ENCODE data around the gene AGPAT4.
A peak's percentile ranks its signal among the peaks of the same experiment; 100 is the strongest.

AGPAT4 gene

GRCh38 chr6:161161121-161161520, 112.7 kb downstream of the AGPAT4 start:
- ChIA-PET POLR2A (no interaction called here), CTCF (no interaction called here)
- Histone ChIP-seq H3K4me3 (ENCODE audit: control insufficient read depth in 1 of 7, extremely low read depth in 1 of 7, insufficient read depth in 4 of 7, low read depth in 2 of 7, low read length in 6 of 7) (no peak overlapping the region), H3K36me3 (ENCODE audit: control insufficient read depth in 4 of 4, insufficient read depth in 4 of 4, low read length in 3 of 4) (peaks cover 2 to 65% (median 25%) of the 10 kb centered on the region in 4 experiments), H3K9me3 (ENCODE audit: control extremely low read depth in 1 of 5, control insufficient read depth in 4 of 5, insufficient read depth in 2 of 5, low read depth in 1 of 5, low read length in 4 of 5) (peaks cover 0 to 3% (median 0%) of the 10 kb centered on the region in 5 experiments), H3K27me3 (replicated peaks in 2 of 5; ENCODE audit: control insufficient read depth in 4 of 5, insufficient read depth in 5 of 5, low read length in 4 of 5) (no peaks in the 10 kb centered on the region), H3K27ac (ENCODE audit: insufficient read depth in 1 of 2, low read depth in 1 of 2, low read length in 2 of 2, poor library complexity in 1 of 2, severe bottlenecking in 2 of 2) (no peak overlapping the region), H3K4me1 (ENCODE audit: control extremely low read depth in 1 of 4, control insufficient read depth in 4 of 4, insufficient read depth in 4 of 4, low read length in 3 of 4) (no peaks in the 10 kb centered on the region)
- WGBS (ENCODE audit: insufficient coverage) = 96% methylated on average over 14 of the region's 15 CpGs
- DNase-seq = no peak

- CTCF ChIA-PET = interaction anchor here (1.2 to 11.8 kb wide), 3 partner anchors 9 to 219 kb away, joined by 3 to 185 read pairs (median 4); no protein-coding TSS in a partner anchor
- POLR2A ChIA-PET = no interaction called here
- Histone ChIP-seq H3K4me1 (ENCODE audit: control extremely low read depth in 1 of 4, control insufficient read depth in 4 of 4, insufficient read depth in 4 of 4, low read length in 3 of 4) (no peaks in the 10 kb centered on the region), H3K27ac (ENCODE audit: insufficient read depth in 1 of 2, low read depth in 1 of 2, low read length in 2 of 2, poor library complexity in 1 of 2, severe bottlenecking in 2 of 2) (no peak overlapping the region), H3K4me3 (ENCODE audit: control insufficient read depth in 1 of 7, extremely low read depth in 1 of 7, insufficient read depth in 4 of 7, low read depth in 2 of 7, low read length in 6 of 7) (no peak overlapping the region), H3K36me3 (ENCODE audit: control insufficient read depth in 4 of 4, insufficient read depth in 4 of 4, low read length in 3 of 4) (peaks cover 2 to 56% (median 13%) of the 10 kb centered on the region in 4 experiments), H3K27me3 (replicated peaks in 2 of 5; ENCODE audit: control insufficient read depth in 4 of 5, insufficient read depth in 5 of 5, low read length in 4 of 5) (no peaks in the 10 kb centered on the region), H3K9me3 (ENCODE audit: control extremely low read depth in 1 of 5, control insufficient read depth in 4 of 5, insufficient read depth in 2 of 5, low read depth in 1 of 5, low read length in 4 of 5) (peaks cover 0 to 3% (median 0%) of the 10 kb centered on the region in 5 experiments)
- 96% methylated on average over 12 of the region's 13 CpGs for WGBS (ENCODE audit: insufficient coverage)
- DNase-seq = no peak
These were observed 119.0 kb downstream of the AGPAT4 start for GRCh38 chr6:161154796-161155335.

DNA sequence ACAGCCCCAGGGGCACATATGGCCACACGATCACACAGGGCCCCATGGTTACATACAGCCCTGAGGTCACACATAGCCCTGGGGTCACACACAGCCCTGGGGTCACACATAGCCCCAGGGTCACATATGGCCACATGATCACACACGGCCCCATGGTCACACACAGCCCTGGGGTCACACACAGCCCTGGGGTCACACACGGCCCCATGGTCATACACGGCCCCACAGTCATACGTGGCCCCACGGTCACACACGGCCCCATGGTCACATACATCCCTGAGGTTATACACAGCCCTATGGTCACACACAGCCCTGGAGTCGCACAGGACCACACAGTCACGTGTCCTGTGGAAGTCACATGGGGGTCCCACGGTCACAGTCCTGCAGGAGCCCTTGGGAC, 120.1 kb downstream of the AGPAT4 start:
- no peak for DNase-seq
- Histone ChIP-seq H3K27ac (ENCODE audit: insufficient read depth in 1 of 2, low read depth in 1 of 2, low read length in 2 of 2, poor library complexity in 1 of 2, severe bottlenecking in 2 of 2) (no peak overlapping the region), H3K36me3 (ENCODE audit: control insufficient read depth in 4 of 4, insufficient read depth in 4 of 4, low read length in 3 of 4) (peaks cover 2 to 56% (median 15%) of the 10 kb centered on the region in 4 experiments), H3K4me1 (ENCODE audit: control extremely low read depth in 1 of 4, control insufficient read depth in 4 of 4, insufficient read depth in 4 of 4, low read length in 3 of 4) (no peaks in the 10 kb centered on the region), H3K27me3 (replicated peaks in 2 of 5; ENCODE audit: control insufficient read depth in 4 of 5, insufficient read depth in 5 of 5, low read length in 4 of 5) (no peaks in the 10 kb centered on the region), H3K9me3 (ENCODE audit: control extremely low read depth in 1 of 5, control insufficient read depth in 4 of 5, insufficient read depth in 2 of 5, low read depth in 1 of 5, low read length in 4 of 5) (peaks cover 0 to 3% (median 0%) of the 10 kb centered on the region in 5 experiments), H3K4me3 (ENCODE audit: control insufficient read depth in 1 of 7, extremely low read depth in 1 of 7, insufficient read depth in 4 of 7, low read depth in 2 of 7, low read length in 6 of 7) (no peak overlapping the region)
- CTCF ChIA-PET = interaction anchor here (0.8 to 11.8 kb wide), 16 partner anchors 9 to 220 kb away, joined by 3 to 185 read pairs (median 4); no protein-coding TSS in a partner anchor
- POLR2A ChIA-PET = no interaction called here
- WGBS (ENCODE audit: insufficient coverage) = 97% methylated on average over 10 of the region's 10 CpGs

- peak; percentile 25 to 46 (median 31) for DNase-seq
- no peaks in the 10 kb centered on the region for H3K4me1 ChIP-seq (ENCODE audit: control extremely low read depth in 1 of 4, control insufficient read depth in 4 of 4, insufficient read depth in 4 of 4, low read length in 3 of 4)
- peaks cover 0 to 3% (median 0%) of the 10 kb centered on the region in 5 experiments for H3K9me3 ChIP-seq (ENCODE audit: control extremely low read depth in 1 of 5, control insufficient read depth in 4 of 5, insufficient read depth in 2 of 5, low read depth in 1 of 5, low read length in 4 of 5)
- whole genome bisulfite sequencing (ENCODE audit: insufficient coverage) = 95% methylated on average over 18 of the region's 18 CpGs
- H3K36me3 ChIP-seq (ENCODE audit: control insufficient read depth in 4 of 4, insufficient read depth in 4 of 4, low read length in 3 of 4) = peaks cover 2 to 58% (median 16%) of the 10 kb centered on the region in 4 experiments
- POLR2A ChIA-PET = no interaction called here
- H3K27ac ChIP-seq (ENCODE audit: insufficient read depth in 1 of 2, low read depth in 1 of 2, low read length in 2 of 2, poor library complexity in 1 of 2, severe bottlenecking in 2 of 2) = no peak overlapping the region
- H3K4me3 ChIP-seq (ENCODE audit: control insufficient read depth in 1 of 7, extremely low read depth in 1 of 7, insufficient read depth in 4 of 7, low read depth in 2 of 7, low read length in 6 of 7) = no peak overlapping the region
- no peaks in the 10 kb centered on the region for H3K27me3 ChIP-seq (replicated peaks in 2 of 5; ENCODE audit: control insufficient read depth in 4 of 5, insufficient read depth in 5 of 5, low read length in 4 of 5)
- CTCF ChIA-PET = interaction anchor here (0.7 to 11.8 kb wide), 20 partner anchors 9 to 221 kb away, joined by 3 to 185 read pairs (median 4); no protein-coding TSS in a partner anchor
These were observed 120.8 kb downstream of the AGPAT4 start for GRCh38 chr6:161152907-161153662.

- Histone ChIP-seq H3K4me3 (ENCODE audit: control insufficient read depth in 1 of 7, extremely low read depth in 1 of 7, insufficient read depth in 4 of 7, low read depth in 2 of 7, low read length in 6 of 7) (no peak overlapping the region), H3K36me3 (ENCODE audit: control insufficient read depth in 4 of 4, insufficient read depth in 4 of 4, low read length in 3 of 4) (peaks cover 0 to 56% (median 14%) of the 10 kb centered on the region in 4 experiments), H3K4me1 (ENCODE audit: control extremely low read depth in 1 of 4, control insufficient read depth in 4 of 4, insufficient read depth in 4 of 4, low read length in 3 of 4) (no peaks in the 10 kb centered on the region), H3K9me3 (ENCODE audit: control extremely low read depth in 1 of 5, control insufficient read depth in 4 of 5, insufficient read depth in 2 of 5, low read depth in 1 of 5, low read length in 4 of 5) (no peaks in the 10 kb centered on the region), H3K27me3 (replicated peaks in 2 of 5; ENCODE audit: control insufficient read depth in 4 of 5, insufficient read depth in 5 of 5, low read length in 4 of 5) (no peaks in the 10 kb centered on the region), H3K27ac (ENCODE audit: insufficient read depth in 1 of 2, low read depth in 1 of 2, low read length in 2 of 2, poor library complexity in 1 of 2, severe bottlenecking in 2 of 2) (no peak overlapping the region)
- no peak for DNase-seq
- WGBS (ENCODE audit: insufficient coverage) = 89% methylated on average over 8 of the region's 9 CpGs
- ChIA-PET POLR2A (no interaction called here), CTCF (interaction anchor here (0.7 to 11.8 kb wide), 19 partner anchors 9 to 222 kb away, joined by 3 to 185 read pairs (median 4); no protein-coding TSS in a partner anchor)
These were observed 121.4 kb downstream of the AGPAT4 start for GRCh38 chr6:161152527-161152862.

- CTCF ChIA-PET = interaction anchor here (0.7 to 11.8 kb wide), 18 partner anchors 10 to 222 kb away, joined by 3 to 185 read pairs (median 4); no protein-coding TSS in a partner anchor
- 97% methylated on average over 15 of the region's 19 CpGs for WGBS (ENCODE audit: insufficient coverage)
- H3K36me3 ChIP-seq (ENCODE audit: control insufficient read depth in 4 of 4, insufficient read depth in 4 of 4, low read length in 3 of 4) = peaks cover 0 to 55% (median 14%) of the 10 kb centered on the region in 4 experiments
- H3K27me3 ChIP-seq (replicated peaks in 2 of 5; ENCODE audit: control insufficient read depth in 4 of 5, insufficient read depth in 5 of 5, low read length in 4 of 5) = no peaks in the 10 kb centered on the region
- no peaks in the 10 kb centered on the region for H3K4me1 ChIP-seq (ENCODE audit: control extremely low read depth in 1 of 4, control insufficient read depth in 4 of 4, insufficient read depth in 4 of 4, low read length in 3 of 4)
- no peak for DNase-seq
- no peaks in the 10 kb centered on the region for H3K9me3 ChIP-seq (ENCODE audit: control extremely low read depth in 1 of 5, control insufficient read depth in 4 of 5, insufficient read depth in 2 of 5, low read depth in 1 of 5, low read length in 4 of 5)
- no peak overlapping the region for H3K4me3 ChIP-seq (ENCODE audit: control insufficient read depth in 1 of 7, extremely low read depth in 1 of 7, insufficient read depth in 4 of 7, low read depth in 2 of 7, low read length in 6 of 7)
- H3K27ac ChIP-seq (ENCODE audit: insufficient read depth in 1 of 2, low read depth in 1 of 2, low read length in 2 of 2, poor library complexity in 1 of 2, severe bottlenecking in 2 of 2) = no peak overlapping the region
- POLR2A ChIA-PET = interaction anchor here (1.0 kb wide), 1 partner anchor 11 kb away, joined by 4 read pairs; no protein-coding TSS in a partner anchor
These were observed 122.0 kb downstream of the AGPAT4 start for GRCh38 chr6:161151660-161152526.
